T47D (cell line): Measurements from ENCODE around the gene INPP5D.

Experiments
- DNase-seq, 2 experiments: peaks; one replicate each; pipeline versions ENCODE4 v3.0.0 to v3.0.0-alpha.2; 2011 to 2012; ENCODE audit warnings: low read depth in 1 of 2, low spot score in 1 of 2
- JUND ChIP-seq: IDR thresholded peaks from 2 replicates; pipeline ENCODE4 v1.6.1; 2012; ENCODE audit warnings: low read depth
- in situ Hi-C: cut with HindIII; loops from 2 replicates; pipeline ENCODE4 v1.10.0; 2016; ENCODE audit warnings: low sequenced_read_pairs, low pct_unique_long_range_greater_than_20kb

INPP5D gene

DNA sequence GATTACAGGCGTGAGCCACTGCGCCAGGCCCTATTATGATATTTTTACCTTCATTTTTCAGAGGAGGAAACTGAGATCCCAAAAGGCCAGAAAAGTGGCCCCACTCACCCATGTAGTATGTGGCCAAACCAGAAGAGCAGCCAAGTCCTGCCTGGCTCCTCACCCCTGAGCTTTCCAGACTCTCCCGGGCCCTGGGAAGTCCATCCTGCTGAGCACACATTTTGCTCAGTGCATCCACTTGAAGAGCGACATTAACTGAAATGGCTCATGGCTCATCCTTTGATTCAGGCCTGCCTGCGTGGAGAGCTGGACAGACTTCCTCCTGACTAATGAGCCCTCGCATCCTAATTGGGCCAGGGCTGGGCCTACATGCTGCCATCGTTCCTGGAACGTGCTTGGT is 37.6 kb upstream of the INPP5D start:
- in situ Hi-C loops = no loop called here
- TF ChIP-seq JUND = no peak
- peak in 1 of 2 experiments; percentile 30 for DNase-seq

DNA sequence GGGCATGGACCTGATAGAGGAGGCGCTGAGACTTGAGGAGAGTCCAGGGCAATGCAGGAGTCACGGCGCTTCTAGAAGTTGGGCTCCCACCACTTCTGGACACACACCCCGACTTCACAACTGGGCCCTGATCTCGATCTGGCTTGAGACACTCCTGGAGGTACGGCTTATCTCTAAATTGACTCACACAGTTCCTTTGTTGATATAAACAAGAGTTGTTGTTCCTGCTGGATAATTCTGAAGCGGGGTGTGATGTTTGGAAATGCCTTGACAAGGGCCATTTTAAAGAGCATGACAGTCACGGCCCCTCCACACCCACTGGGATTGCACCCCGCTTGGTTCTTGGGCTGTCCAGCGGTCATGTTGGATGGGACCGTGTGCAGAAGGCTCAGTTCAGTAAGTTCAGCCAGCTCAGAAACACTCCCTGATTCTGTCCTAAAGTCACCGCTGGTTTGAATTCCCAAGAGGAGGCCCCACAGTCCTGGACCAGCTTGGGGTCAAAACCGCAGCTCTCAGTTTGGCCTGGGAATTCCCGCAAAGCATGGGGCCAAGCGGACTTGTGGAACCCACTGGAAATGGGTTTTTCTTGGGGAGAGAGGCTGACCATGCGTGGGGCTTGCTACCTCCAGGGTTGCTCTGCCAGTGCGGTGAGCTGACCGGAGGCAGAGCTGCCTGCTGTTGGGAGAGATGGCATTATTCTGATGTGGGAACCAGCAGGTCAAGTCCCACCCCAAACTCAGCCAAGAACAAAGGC is 37.0 kb upstream of the INPP5D start:
- no peak for TF ChIP-seq JUND
- no peak for DNase-seq
- in situ Hi-C loops = no loop called here

DNA sequence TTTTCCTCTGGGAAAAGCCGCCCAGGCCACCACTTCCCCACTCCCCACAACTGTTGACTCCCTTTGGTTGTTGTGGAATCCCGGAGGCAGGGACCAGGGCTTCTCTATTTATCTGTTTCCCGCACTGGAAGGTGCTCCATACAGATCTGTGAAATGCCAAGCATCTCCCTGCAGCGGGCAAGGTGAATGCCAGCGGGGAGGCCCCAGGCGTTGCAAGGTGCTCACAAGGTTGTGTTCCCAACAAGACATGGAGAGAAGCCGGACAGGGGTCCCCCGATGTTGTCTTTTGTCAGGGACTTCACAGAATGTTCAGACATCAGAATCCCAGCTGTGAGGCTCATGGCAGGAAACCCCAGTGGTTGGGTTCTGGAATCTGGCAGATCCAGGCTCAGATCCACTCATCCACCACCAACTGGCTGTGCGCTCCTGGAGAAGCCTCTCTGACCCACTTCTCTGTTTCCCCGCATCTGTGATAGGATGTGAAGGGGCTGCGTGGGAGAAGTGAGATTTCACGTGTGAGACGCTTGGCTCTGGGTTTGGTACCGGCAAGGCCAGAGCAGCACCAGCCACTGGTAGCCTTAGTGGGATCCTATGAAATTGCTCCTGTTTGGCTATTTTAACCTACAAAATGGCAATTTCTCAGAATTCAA is 36.3 kb upstream of the INPP5D start:
- TF ChIP-seq JUND = no peak
- in situ Hi-C loops = no loop called here
- no peak for DNase-seq

DNA sequence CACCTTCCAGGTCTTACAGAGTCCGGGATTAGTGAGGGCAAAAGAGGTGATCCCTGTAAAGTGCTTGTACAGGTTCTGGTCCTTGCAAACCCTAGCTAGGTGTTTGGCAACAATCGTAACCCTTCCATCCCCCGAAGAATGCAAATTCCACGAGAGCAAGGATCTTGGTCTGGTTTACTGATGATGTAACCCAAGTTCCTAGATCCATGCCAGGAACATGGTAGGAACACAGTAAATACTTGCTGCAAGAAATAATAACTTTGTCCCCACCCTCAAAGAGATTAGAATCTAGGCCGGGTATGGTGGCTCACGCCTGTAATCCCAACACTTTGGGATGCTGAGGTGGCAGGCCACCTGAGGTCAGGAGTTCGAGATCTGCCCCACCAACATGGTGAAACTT is 34.4 kb upstream of the INPP5D start:
- in situ Hi-C loops = no loop called here
- DNase-seq = no peak
- TF ChIP-seq JUND = no peak

DNA sequence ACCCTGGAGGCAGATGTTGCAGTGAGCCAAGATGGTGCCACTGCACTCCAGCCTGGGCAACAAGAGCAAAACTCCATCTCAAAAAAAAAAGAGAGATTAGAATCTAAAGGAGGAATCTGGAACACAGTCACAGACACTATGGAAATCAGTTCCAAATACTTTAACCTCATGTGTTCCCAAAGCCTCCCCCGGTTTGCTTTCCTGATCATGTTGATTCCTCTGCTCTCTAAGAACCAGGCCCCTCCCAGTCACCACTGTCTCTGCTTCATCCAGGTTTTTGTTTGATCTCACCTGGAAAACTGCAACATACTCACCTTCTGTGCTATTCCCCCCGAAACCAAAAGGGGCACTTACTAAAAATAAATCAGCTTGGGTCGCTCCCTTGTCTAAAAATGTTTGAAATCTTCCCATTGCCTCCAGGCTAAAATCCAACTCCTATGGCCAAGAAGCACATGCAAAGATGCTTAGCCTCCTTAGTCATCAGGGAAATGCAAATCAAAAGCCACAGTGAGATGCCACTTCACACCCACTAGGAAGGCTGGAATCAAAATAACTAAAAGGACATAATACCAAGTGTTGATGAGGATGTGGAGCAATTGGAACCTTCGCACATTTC is 33.8 kb upstream of the INPP5D start:
- in situ Hi-C loops = no loop called here
- TF ChIP-seq JUND = no peak
- no peak for DNase-seq

DNA sequence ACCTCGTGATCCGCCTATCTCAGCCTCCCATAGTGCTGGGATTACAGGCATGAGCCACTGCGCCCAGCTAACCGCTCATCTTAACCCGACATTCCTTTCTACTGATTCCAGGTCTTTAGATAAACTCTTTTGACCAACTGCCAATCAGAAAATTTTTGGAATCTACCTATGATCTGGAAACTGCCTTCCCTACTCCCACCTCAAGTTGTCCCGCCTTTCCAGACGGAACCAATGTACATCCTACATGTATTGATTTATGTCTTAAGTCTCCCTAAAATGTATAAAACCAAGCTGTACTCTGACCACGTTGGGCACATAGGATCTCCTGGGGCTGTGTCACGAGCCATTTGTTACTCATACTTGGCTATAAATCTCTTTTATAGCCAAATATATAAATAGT is 30.8 kb upstream of the INPP5D start:
- TF ChIP-seq JUND = no peak
- no peak for DNase-seq
- in situ Hi-C loops = no loop called here

DNA sequence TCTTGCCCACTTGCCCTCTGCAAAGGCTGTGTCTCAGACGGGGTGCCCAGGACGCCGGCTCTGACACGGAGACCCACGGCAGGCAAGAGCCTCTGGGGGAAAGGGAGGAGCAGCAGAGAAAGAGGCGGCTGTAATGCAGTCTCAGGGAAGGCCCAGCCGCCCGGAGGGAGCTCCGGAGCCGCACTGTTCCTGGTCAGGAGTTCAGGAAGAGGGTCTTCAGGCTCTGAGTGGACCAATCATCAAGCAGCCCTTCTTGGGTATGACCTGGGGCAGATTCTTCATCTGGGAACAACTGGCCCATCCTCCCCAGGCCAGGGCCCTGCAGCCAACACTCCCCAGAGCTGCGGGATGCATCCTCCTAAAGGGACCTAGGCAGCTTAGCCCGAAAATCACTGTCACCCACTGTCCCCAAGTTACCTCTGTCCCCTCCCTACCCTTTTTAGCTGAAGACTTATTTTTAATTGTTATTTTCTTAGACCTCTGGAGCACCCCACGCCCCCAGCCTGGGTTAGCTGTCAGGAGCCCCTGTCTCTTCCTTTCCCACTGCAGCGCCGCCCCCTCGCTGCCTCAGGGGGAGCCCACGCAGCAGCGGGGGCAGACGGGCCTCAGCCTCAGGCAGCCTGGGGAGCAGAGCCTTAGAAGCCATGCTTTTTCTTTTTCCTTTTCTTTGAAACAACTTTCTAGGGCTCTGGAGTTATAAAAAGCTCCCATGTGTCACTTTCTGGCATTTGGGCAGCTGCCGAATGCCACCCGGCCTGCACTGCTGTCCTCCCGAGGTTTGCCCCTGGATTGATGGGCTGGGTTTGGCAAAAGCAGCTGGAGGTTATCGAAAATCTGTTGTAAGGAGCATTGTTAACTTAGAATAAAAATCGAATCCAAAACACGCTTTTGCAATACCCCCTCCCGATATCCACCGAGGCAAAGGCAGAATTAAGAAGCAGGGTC is 28.3 kb upstream of the INPP5D start:
- in situ Hi-C loops = no loop called here
- no peak for TF ChIP-seq JUND

DNA sequence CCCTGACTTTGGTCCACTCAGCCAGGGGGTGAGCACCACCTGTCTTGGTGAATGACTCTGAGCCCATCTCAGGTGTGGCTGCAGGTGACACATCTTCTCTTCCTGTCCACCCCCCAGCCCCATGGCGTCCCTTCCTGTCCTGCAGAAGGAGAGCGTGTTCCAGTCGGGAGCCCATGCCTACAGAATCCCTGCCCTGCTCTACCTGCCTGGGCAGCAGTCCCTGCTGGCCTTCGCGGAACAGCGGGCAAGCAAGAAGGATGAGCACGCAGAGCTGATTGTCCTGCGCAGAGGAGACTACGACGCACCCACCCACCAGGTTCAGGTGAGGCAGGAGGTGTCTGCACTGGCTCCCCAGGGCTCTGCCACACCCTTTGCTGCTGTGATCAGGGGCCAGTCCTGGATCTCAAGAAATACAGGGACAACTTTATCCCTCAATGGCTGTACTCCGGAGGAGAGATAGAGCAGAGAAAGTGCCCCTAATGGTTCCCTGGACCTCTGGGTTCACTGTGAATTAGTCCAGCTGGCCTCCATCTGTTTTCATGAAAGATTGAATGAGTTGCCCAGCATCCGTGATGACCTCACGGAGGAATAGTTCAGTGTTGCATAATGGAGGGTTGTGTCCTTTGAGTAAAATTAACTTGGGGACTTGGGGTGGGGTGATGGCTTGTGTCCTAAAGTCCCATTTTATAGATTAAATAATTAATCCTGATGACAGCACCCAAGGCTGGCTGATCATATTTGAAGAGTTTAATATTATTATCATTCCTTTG is 27.4 kb upstream of the INPP5D start, which contains the start of gene NEU2:
NEU2 (plus strand) TSS at position 122 of the 770 bp plus-strand sequence; CDS start at position 122, 0 bp downstream.
- DNase-seq = no peak
- in situ Hi-C loops = no loop called here
- TF ChIP-seq JUND = no peak

More for the DNA sequence above, 28.3 kb upstream of the INPP5D start:
- no peak for DNase-seq

DNA sequence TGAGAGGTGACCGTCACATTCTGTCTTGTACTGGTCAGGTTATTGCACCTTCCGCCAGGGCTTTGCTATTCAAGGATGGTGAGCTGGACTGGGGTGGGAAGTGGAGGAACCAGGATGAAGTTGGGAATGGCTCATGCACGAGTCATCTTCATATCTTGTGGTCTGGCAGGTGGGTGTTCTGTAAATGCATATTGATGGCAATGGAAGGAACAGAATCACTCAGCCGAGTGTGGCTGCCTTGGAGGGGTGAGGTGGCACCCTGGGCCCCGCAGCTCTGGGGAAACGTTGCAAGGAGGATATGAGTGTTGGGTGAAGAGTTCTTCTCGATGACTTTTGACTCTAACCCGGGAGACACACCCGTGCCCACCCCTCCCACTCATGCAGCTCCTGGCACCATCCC is 26.5 kb upstream of the INPP5D start:
- no peak for DNase-seq
- TF ChIP-seq JUND = no peak
- in situ Hi-C loops = no loop called here

DNA sequence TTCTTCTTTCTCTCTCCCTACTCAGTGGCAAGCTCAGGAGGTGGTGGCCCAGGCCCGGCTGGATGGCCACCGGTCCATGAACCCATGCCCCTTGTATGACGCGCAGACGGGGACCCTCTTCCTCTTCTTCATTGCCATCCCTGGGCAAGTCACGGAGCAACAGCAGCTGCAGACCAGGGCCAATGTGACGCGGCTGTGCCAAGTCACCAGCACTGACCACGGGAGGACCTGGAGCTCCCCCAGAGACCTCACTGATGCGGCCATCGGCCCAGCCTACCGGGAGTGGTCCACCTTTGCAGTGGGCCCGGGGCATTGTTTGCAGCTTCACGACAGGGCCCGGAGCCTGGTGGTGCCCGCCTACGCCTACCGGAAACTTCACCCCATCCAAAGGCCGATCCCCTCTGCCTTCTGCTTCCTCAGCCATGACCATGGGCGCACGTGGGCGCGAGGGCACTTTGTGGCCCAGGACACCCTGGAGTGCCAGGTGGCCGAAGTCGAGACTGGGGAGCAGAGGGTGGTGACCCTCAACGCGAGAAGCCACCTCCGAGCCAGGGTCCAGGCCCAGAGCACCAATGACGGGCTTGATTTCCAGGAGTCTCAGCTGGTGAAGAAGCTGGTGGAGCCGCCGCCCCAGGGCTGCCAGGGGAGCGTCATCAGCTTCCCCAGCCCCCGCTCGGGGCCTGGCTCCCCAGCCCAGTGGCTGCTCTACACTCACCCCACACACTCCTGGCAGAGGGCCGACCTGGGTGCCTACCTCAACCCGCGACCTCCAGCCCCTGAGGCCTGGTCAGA is 25.9 kb upstream of the INPP5D start:
- no peak for DNase-seq
- TF ChIP-seq JUND = no peak
- in situ Hi-C loops = no loop called here

DNA sequence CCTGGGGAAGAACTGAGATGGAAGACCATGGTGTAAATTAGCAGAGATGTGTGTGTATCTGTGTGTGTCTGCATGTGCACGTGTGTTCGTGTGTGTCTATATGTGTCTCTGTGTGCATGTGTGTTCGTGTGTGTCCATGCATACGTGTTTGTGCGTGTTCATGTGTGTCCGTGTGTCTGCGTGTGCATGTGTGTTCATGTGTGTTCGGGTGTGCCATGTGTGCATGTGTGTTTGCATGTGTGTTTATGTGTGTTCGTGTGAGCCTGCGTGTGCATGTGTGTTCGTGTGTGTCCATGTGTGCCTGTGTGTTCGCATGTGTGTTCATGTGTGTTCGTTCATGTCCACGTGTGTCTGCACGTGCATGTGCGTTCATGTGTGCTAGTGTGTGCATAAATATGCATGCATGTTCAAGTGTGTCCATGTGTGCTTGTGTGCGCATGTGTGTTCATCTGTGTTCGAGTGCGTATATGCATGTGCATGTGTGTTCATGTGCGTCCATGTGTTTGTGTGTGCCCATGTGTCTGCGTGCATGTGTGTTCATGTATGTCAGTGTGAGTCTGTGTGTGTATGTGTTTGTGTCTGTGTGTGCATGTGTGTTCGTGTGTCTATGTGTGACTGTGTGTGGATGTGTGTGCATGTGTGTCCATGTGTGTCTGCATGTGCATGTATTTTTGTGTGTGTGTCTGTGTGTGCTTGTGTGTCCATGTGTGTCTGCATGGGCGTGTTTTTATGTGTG is 24.5 kb upstream of the INPP5D start:
- no peak for DNase-seq
- TF ChIP-seq JUND = no peak
- in situ Hi-C loops = no loop called here
